Limb (tissue), 2 donors: ENCODE measurements around the gene POP4.
A peak's percentile ranks its signal among the peaks of the same experiment; 100 is the strongest.
"Not testable (repeated sequence)": the region's sequence is repeated elsewhere in the genome, so short reads cannot be mapped to it uniquely, and the experiment has no call there.

Experiments used
- DNase-seq, 2 donors: peaks; one replicate each; pipeline ENCODE4 v3.0.0-alpha.2; 2016; ENCODE audit errors: extremely low spot score in 2 of 2

Gene POP4

GRCh38 chr19:29610574-29611271 is 4.6 kb downstream of the POP4 start:
- peak; percentile 72 to 81 for DNase-seq

- no peak for DNase-seq
Measured at GRCh38 chr19:29612121-29612520, 6.0 kb downstream of the POP4 start.

GRCh38 chr19:29612801-29613595 is 6.9 kb downstream of the POP4 start:
- DNase-seq = no peak

DNA sequence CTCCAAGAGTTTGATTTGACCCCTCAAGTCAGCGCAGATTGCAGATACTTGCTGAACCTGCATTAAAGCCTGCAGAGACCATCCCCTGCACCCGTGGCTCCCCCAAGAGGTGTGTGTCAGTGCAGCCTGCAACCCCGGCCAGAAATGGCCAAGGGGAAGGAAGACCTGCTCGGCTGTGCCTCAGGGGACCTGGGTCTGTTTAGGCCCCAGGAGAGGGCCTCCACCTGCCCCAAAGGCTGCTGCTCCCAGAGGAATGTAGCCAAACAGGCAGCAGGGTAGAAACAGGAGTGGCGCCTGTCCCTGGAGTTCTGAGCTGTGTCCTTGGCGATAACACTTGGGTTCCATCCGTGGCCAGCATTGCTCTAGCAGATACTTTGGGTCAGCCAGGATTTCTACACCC is 8.0 kb downstream of the POP4 start:
- no peak for DNase-seq

DNA sequence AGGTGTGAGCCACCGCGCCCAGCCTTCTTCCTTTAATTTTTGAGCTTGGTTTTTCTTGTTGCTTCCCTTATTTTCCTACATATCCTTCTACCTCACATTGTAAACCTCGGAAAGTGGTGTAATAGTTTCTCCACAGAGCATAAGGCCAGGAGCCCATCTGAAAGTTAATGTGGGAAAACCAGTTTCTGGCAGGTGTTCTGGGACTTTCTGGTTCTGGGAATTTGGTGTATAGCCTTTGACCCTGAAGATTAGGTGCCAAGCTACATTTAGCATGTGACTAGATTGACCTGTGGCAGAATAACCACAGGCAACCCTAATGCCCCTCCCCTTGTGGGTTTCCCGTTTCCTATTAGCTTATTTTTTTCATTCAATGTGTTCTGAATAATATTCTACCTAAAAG is 8.7 kb downstream of the POP4 start:
- no peak for DNase-seq

- no peak for DNase-seq
Measured at GRCh38 chr19:29615891-29616425, 9.9 kb downstream of the POP4 start.

GRCh38 chr19:29616541-29616940 is 10.5 kb downstream of the POP4 start:
- DNase-seq = no peak

GRCh38 chr19:29617366-29618266 is 11.5 kb downstream of the POP4 start:
- no peak for DNase-seq

DNA sequence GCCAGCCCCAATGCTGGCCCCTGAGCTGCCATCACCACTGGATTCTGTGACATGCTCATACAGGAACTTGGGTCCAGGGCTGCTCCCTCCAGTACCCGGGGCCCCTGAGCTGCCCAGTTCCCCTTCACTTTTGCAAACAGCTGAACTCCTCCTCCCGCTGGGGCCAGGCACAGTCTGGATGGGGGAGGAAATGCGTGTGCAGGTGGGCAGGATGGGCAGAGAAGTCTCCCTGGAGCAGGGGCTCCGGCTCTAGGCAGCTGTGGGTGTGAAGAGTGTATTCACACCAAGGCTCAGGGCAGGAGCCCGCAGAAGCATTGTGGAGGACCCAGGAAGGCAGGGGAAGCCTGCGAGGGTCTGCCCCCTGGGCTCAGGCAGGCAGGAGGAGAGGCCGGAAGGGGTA is 12.4 kb downstream of the POP4 start:
- no peak for DNase-seq

DNA sequence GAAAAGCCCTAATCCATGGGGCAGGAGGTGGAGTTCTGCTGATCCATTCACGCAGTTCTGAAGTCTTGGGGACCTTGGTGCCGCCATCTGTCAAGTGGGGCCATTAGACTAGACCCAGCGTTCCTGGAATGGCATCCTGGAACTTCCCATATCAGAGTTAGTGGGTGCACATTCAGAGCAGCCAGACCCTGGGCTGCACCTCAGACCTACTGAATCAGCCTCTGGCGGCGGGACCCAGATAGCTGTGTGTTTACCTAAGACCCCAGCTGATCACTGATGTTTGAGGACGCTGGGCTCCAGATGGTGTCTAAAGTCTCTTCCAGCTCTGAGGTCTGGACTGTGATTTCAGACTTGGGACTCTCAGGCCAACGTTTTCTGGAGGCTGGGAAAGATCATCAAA is 12.8 kb downstream of the POP4 start:
- DNase-seq = no peak

GRCh38 chr19:29620931-29621351 is 14.9 kb downstream of the POP4 start:
- DNase-seq = no peak

DNA sequence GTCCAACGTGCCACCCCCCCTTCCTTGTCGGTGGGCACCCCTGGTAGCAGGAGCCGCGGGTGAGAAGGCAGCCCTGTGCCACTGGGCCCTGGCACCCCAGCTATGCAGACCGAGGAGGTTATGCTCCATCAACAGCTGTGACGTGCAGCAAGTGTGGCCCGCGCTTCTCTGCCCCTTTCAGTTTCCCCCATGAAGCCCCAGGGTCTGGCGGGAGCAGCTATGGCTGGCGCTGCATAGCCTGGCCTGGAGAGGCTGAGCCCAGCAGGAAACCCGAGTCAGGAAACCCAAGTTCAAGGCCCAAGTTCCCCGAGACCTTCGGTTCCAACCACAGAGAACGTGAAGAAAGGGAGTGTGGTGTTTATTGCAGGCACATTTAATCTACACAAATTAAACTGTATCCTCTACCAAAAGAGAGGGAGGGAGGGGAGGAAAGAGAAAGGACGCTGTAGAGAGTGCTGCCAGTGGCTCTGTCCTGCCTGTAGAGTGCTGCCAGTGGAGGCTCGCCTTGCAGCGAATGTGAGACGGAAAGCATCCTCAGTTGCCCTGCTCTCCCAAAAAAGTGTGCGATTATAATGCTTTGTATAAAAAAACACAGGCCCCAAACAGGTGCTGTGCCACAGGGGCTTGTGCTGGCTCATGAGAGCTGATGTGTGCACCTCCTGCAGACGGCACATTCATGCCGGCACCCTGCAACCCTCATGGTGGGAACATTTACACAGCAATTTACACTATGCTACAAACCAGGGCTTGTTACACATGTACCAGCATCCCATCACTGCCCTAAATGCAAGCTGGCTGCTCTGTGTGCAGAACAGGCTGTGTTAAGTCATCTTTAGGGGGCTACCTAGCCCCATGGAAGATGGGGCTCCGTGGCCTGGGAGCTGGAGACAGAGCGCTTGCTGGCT is 16.3 kb downstream of the POP4 start:
- DNase-seq = no peak

GRCh38 chr19:29623726-29624488 is 17.8 kb downstream of the POP4 start:
- no peak for DNase-seq

DNA sequence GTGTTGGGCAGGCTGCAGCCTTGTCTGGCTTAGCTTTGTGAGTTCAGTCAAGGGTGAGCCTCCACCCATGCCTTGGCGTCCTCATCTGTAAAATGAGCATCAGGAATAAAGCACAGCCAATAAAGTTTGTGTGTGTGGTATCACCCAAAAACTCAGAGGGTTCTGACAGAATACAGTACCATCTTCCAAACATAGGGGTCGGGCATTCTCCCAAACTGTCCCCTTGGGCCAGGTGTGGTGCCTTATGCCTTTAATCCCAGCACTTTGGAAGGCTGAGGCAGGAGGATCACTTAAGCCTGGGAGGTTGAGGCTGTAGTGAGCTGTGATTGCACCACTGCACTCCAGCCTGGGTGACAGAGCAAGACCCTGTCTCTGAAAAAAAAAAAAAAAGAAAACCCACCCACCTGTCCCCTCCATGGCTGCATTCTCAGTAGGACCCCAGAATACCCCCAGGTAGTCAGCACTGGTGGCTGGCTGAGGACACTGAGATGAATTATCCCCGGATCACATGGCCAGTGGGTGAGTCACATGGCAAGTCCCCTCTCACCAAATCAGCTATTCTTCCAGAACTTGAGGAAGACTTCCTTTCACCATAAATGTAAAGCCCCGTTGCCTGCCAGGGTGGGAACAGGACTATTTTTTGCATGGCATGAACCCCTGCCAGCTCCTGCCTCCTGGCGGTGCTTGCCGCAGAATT is 18.6 kb downstream of the POP4 start:
- DNase-seq = no peak

DNA sequence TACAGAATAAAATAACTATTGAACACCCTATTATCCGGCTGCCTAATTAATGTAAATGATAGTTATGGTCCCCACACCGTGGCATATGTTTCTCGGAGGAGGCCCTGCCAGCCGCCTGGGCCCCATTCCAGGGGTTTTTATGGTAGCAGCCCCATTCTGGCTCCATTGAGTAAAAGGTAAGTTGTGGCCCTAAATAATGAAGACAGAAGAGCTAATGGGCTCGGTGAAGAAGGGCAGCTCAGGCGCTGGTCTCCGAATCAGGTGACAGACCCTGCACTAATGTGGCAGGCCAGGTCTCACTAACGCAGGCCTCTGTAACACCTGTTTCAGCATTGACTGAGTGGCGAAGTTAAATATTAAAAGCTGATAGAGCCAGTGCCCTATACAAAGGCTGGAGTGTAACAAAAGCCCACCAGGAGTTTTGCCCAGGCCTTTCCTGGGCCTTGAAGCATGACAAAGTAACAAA is 19.1 kb downstream of the POP4 start:
- no peak for DNase-seq

DNA sequence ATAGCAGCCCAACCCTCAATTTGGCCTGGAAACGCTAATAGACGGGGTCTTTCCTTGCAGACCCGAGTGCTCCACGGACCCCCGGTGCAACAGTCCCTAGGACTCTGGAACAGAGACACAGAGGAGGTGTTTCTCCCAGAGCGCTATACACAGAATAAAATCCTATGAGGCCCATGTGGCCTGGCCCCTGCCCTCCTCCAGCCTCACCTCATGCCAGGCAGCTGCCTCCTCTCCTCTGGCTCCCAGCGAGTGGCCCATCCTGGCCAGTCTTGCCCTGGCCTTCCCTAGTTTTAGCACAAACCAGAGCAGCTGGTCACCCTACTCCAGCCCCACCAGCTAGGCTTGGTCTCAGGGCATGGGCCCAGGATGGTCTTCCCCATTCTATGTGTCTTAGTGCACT is 20.3 kb downstream of the POP4 start:
- no peak for DNase-seq

- DNase-seq = not testable (repeated sequence)
Measured at GRCh38 chr19:29626832-29627231, 20.7 kb downstream of the POP4 start.

GRCh38 chr19:29628661-29629385 is 22.7 kb downstream of the POP4 start:
- no peak for DNase-seq
